HPDE6-E6E7 (cell line): ENCODE measurements around the gene ABCD3.
A peak's percentile ranks its signal among the peaks of the same experiment; 100 is the strongest.
"Not testable (repeated sequence)": the region's sequence is repeated elsewhere in the genome, so short reads cannot be mapped to it uniquely, and the experiment has no call there.

Experiments
- DNase-seq: peaks from one replicate; pipeline ENCODE4 v3.0.0; 2011; ENCODE audit warnings: missing footprints; ENCODE audit errors: extremely low spot score

ABCD3 gene

DNA sequence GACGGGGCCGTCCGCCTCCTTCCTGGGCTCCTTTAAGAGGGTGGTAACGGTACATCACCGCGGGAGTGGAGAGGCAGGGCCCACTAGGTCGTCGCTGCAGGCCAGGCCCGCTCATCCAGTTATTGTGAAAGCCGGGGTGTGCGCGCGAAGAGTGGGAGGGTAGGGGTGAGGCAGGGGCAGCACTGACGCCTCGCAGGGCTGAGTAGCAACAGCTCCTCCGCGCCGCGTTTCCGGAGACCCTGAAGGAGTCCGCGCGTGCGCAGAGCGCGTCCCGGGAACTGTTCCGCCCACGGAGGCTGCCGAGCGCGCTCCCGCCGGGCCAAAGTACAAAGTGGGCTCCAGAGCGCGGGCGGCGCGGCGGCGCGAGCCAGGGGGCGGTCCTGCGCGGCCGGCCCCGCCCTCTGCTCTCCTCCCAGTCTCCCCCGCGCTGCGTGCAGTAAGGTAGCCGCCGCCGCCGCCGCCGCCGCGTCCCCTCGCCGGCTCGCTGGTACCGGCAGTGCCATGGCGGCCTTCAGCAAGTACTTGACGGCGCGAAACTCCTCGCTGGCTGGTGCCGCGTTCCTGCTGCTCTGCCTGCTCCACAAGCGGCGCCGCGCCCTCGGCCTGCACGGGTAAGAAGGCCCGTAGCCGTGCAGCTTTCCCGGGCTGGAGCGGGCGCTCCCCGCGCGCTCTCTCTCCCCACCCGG, at the start of gene ABCD3:
Gene ABCD3, plus strand, starts transcription at position 412 of the 686 bp plus-strand sequence. Its CDS starts 90 bp downstream, at position 502.
- DNase-seq: peak; percentile 88

DNA sequence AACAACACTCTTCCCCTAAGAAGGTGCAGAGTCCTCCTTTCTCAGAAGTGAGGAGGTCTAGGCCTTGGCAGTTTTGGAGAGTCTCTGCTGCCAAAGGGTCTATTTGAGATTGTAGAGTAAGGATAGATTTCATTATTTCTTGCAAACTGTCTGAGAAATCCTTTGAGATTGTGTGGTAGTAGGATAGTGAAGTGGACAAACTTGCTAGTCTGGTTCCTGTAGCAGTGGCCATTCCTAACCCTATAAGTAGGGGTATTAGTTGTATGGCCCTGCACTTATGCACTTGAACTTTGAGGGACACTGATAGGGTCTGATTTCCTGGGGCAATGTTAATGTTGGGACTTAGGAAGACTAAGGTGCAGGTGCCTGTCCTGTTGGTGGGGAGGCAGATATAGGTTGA, 45.4 kb upstream of the ABCD3 start:
- DNase-seq: not testable (repeated sequence)

DNA sequence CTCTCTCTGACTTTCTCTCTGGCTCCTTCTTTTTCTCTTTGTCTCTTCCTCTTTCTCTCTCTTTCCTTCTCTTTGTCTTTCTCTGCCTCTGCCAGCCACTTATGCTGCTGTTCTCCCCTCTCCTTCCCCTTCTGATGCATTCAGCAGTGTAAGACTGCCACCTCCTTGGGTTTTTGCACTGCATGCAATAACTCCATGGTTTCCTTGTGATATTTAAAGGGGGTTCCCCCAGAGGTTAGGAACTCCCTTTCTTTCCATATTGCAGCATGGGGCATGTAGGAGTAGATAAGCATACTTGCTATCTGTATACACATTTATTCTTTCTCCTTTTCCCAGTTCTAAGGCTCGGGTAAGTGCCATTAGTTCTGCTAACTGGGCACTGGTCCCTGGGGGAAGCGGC, 44.9 kb upstream of the ABCD3 start:
- DNase-seq: not testable (repeated sequence)

DNA sequence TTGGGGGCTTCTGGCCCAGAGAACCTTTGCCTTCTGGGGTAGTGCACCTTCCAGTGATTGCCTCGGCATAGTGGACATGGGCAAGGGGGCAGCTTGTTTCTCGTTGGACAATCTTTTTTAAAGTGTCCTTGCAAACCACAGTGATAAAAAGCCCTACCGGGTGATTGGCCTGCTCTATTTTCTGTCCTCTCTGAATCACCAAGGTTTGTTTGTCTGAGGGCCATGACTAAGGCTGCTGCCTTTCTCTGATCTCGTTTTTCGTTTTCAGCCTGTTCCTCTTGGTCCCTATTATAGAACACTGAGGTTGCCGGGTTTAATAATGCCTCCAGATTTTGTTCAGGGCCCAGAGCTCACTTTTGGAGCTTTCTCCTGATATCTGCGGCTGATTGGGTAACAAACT, 42.5 kb upstream of the ABCD3 start:
- not testable (repeated sequence) for DNase-seq

DNA sequence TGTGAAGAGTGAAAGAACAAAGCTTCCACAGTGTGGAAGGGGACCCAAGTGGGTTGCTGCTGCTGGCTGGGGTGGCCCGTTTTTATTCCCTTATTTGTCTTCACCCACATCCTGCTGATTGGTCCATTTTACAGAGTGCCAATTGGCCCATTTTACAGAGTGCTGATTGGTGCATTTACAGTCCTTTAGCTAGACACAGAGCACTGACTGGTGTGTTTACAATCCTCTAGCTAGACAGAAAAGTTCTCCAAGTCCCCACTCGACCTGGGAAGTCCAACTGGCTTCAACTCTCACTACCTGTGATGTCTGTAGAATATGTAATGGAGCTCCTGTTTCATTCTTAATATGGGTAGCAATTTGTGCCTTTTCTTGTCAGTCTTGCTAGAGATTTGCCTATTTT, 39.7 kb upstream of the ABCD3 start:
- not testable (repeated sequence) for DNase-seq

DNA sequence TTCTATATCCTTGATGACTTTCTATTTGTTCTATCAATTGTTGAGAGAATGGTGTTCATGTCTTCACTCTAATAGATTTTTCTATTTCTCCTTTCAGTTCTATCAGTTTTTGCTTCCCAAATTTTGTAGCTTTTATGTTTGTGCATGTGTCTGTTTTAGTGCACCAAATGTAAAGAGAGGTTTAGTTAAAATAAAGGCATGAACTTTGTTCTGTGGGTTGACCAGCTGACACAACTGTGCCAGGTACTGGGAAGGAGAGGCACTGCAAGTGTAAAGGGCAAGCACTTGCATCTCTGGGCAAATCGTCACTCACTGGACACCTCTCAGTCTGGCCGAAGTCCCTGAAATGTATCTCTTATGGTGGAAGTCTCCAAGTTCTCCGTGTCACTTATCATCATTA, 38.6 kb upstream of the ABCD3 start:
- DNase-seq: no peak

DNA sequence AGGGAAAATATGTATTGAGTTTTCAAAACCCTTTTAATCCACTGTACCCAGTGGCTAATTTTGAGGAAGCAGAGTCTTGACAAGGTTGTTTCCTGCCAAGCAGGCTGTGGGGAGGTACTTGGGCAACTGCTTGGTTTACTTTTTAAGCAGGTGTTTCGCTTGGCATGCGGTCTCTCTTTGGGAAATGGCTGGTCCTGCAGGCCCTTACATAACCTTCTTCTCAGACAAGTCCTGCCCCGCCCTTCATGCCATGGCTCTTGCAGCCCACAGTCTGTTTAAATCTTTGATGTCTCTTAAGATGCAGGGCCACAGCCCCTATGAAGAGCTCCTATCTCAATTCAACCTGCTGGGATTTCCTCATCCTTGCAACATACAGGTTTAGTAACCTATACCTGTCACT, 36.0 kb upstream of the ABCD3 start:
- DNase-seq: no peak

DNA sequence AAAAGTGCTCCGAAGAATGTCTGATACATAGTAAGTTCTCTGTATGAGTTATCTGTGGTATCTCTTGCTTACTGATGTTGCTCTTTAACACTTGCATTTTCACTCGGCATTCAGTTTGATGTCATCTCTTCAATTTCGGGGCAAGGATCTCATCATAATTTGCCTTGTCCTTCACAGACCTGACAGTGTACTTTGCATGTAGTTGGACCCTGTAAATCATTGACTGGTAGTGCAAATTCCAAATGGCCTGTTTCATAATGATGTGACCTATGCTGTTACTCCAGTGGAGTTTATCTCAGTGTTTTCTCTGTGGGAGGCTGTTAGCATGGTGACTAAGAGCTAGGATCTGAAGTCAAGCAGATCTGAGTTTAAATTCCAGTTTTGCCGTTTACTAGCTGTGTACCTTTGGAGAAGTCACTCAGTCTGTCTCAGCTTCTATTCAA, 34.2 kb upstream of the ABCD3 start:
- no peak for DNase-seq

DNA sequence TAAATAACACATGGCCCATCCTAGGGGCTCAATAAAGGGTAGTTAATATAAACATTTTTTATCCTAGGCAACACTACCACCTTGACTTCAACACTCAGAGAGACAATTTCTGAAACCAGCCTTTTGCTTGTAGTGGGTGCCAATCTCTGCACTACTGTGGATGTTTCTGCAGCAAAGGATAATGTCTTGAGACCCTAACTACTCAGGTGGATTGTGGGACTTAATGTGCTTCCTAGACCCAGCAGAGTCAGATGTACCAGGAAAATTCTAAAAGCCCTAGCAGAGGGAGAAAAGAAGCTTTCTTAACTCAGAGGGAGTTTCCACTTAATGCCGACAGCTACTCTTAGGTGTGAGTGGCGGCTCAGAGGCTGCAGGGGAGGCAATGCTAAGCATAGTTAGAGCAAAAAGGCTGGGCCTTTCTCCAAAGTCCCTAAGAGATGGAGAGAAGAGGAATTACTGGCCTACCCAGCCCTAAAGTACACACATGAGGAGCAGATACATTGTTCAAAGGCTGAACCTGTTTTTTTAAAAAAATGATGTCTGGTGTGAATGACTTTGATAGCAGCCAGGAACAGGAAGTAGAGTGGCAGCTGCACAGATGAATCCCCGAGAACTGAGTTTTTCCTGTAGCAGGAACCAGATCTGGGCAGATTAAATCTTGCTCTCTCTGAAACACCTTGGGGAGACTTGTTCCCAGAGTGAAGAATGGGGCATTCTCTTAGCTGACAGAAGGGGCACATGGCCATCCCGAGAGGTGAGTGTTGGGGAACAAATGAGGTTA, 33.5 kb upstream of the ABCD3 start:
- DNase-seq: no peak

DNA sequence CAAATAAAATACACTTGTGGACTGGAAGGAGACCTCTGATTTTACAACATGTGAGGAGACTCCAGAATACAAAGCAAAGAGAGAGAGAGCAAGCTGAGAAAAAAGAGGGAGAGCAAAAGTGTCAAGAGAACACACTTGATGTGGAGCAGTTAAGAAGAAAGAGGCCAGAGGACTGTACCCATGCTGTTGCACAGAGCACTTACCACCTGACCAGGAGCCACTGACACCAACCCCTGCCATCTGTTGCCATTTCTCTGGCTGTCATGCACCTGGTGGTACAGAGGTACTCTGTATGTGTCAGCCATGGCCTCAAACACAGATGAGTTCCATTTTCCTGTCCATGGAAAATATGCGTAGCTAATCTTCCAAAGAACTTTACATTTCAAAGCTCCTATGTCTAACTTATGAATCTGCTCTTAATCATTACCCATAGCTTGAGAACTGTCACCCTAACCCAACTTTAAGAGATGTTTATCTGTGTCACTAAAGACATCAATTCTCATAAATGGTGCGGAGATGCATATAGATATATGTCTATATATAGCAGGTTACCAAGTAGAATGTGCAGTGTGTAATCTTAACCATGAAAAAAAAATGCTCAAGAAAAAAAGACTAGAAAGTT, 32.8 kb upstream of the ABCD3 start:
- DNase-seq: no peak

DNA sequence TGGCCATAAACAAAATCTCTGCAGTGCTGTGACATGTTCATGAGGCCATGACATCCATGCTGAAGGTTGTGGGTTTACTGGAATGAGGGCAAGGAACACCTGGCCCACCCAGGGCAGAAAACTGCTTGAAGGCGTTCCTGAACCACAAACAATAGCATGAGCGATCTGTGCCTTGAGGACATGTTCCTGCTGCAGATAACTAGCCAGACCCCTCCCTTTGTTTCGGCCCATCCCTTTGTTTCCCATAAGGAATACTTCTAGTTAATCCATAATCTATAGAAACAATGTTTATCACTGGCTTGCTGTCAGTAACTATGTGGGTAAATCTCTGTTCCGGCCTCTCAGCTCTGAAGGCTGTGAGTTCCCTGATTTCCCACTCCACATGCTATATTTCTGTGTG, 28.9 kb upstream of the ABCD3 start:
- no peak for DNase-seq

DNA sequence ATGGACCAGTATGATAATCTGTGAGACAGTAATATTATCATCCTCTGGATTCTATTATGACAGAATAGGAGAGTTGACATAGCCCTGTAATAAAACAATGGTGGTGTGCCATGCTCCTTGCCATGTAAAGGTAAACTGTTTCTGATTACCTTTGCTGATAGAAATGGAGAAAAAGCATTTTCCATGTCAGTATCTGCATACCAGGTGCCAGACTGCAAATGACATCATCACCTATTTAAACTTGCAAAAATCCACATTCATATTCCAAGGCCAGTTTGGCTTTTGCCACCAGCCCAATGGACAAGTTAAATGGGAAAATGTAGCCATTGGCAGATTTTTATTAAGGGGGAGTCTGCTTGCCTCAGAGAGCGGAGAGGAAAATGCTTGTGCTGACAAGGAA, 23.9 kb upstream of the ABCD3 start:
- no peak for DNase-seq

DNA sequence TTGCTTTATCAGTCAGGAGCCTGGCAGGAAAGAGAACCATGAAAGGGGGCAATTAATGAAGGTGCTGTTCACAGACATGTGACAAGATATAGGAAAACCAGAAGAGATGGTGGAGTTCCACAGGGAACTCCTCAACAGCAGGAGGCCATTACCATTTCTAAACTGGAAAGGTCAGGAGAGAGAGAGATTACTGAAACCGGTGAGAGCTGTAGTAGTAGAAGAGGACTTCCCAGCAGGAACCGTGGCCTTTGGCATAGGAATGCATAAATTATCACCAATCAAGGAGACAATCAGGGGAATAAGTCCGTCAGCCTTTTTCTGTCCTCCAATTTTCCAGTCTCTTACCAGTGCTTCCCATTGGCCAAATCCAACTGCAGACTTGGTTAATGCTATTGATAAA, 23.0 kb upstream of the ABCD3 start:
- no peak for DNase-seq

DNA sequence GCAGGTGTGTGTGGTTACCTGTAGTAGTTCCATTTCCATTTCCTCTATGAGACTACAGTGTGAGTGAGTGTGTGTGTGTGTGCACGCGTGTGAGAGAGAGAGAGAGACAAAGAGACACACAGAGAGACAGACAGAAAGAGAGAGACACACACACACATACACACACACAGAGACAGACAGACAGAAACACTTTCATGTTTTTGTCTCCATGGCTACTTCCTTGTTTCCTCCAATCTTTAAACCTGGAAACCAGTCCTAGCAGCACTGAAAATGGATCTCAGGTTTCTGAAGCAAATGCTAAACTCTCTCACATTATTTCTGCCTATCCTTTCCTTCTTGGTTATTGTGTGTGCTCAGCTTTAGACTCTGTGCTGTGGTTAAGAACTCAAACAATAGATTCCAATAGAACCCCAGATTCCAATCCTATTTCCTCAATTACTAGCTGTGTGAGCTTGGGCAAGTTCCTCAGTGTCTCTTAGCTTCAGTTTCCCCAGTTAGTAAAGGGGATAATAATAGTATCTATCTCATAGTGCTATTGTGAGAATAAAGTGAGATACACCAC, 22.4 kb upstream of the ABCD3 start:
- no peak for DNase-seq

DNA sequence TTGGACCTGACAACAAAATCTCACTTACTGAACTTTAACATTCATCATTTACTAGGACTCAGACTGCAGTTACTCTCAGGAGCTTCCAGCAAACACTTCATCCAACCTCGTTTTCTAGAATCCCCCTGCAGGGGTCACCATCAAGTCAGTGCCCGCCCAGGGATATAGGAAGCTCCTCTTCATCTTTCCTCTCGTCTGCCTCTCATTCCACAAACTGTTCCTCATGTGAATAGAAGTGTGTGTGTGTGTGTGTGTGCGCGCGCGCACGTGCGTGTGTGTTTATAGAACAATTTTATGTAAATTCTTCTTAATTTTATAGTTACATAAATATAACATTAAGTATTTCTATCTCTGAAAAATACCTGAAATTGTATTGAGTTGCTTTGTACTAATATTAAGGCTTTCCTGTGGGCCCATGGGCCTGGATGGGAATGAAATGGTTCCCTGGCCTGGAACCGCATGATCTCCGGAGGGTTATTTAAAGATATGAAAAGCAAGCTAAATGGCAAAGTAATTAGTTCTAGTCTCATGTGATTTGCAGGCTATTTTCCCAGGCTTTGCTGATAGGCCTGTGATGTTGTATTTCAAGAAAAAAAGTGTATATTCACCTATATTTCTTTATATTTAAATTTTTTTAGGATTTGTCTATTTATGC, 21.7 kb upstream of the ABCD3 start:
- DNase-seq: no peak

DNA sequence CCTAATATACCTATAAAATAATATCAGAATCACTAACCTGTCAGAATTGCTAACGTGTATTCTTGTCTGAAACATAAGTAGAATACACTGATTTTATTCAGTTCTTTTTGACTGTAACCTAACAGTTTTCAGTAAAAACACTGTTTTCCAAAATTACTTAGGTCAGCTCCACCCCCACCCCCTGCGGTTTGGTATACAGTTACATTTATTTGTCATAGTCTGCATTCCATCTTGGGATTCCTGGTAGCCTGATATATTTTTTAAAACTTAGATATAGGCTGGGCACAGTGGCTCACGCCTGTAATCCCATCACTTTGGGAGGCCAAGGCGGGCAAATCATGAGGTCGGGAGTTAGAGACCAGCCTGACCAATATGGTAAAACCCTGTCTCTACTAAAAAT, 19.8 kb upstream of the ABCD3 start:
- DNase-seq: no peak

DNA sequence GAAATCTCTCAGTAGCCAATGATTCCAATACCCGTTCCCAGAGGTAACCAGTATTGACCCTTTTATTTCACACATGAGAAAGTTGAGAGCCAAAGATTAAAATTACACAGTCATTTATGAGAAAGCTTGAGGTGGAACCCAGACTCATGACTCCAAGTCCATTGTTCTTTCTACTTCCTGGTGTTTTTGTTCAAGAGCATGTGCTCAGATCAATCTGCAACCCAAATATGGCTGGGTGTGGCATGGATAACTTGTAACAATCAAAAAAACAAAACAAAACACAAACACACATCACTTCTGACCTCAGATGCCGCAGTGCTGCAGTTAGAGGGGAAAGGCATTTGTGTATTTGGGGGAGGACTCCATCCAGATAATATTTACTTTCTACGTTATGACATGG, 18.7 kb upstream of the ABCD3 start:
- no peak for DNase-seq

DNA sequence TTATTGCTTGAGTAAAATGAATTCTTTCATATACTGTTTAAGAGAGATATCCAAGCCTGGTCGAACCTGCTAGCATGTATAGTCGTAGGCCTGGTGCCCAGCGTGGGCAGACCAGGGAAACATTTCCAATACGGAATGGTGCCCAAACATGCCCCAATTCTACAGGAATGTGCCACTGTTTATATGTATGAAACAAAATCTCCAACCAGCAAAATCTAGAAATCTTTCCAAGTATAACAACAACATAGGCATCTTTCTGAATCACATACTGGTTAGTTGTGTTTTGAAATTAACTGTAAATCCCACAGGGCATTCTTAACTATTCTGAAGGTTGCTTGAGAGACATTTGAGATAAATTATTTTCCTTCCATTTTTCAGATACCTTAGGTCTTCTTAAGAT, 17.0 kb upstream of the ABCD3 start:
- DNase-seq: no peak

DNA sequence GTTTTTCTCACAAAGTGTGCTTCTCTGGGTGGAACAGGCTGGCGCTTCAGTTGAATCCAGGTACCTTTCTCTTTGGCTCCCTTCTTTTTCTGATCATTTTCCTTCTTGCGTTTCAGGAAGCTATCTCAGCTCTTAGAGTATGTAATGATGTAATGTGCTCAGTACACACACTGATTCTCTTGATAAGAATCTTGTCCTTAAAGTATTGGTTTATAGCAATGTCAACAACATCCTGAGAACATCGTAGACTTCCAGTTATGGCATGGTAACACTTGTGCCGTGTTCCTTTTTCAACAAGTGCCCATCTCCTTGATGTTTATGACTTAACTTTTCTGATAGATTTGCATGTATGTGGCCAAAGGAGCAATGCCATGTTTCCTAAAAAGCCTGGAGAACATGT, 11.7 kb upstream of the ABCD3 start:
- no peak for DNase-seq

DNA sequence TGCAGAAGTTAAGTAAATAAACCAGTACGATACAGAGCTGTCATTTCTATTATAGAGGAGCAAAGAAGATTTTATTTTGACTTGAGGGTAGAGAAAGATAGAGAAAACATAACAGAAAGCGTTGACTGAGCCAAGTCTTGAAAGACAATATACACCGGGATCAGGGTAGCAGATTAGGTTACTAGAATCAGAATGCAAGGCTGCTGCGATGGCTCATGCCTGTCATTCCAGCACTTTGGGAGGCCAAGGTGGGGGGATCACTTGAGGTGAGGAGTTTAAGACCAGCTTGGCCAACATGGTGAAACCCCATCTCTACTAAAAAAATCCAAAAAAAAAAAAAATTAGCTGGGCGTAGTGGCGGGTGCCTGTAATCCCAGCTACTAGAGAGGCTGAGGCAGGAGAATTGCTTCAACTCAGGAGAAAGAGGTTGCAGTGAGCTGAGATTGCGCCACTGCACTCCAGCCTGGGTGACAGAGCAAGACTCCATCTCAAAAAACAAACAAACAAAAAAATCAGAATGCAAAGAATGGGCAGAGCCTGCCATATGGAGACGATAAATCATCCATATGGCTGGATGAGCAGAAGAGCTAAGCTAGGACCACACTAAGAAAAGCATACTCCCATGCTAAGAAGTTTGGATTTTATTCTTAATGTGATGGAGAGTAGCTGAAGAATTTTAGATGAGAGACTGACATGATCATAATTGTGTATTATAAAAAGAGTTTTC, 9.9 kb upstream of the ABCD3 start:
- DNase-seq: no peak

DNA sequence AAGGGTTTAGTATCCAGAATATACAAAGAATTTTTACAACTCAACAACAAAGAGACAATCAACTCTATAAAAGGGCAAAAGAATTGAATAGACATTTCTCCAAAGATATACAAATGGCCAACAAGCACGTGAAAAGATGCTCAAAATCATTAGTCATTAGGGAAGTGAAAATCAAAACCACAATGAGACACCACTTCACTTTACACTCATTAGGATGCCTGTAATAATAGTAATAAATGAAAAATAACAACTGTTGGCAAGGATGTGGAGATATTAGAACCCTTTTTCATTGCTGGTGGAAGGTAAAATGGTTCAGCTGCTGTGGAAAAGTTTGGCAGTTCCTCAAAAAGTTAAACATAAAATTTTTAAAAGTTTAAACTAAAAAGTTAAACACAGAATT, 7.0 kb upstream of the ABCD3 start:
- DNase-seq: no peak
